Common myeloid progenitor, CD34-positive (primary cell): Measurements from ENCODE around the gene SLC1A2.
A peak's percentile ranks its signal among the peaks of the same experiment; 100 is the strongest.

Experiments used
- CTCF ChIA-PET: fragments of 350-600 bp; sonication (Branson Sonifier 250); formaldehyde crosslinking; loops from one replicate; lab custom pipeline; 2021; ENCODE audit warnings: antibody characterized with exemption; lab: Charles Lee
- POLR2A ChIA-PET: fragments of 350-600 bp; sonication (Branson Sonifier 250); formaldehyde crosslinking; loops from one replicate; lab custom pipeline; 2021; ENCODE audit warnings: antibody characterized with exemption; lab: Charles Lee
- DNase-seq, 3 donors: peaks; one replicate each; pipeline versions ENCODE4 v3.0.0 to v3.0.0-alpha.2; 2013
- H3K27ac ChIP-seq, 2 experiments: 1 replicate in 1 of 2; 2 replicates in 1 of 2; pipeline ENCODE4 v1.7.0; 2013; ENCODE audit warnings: inconsistent platforms in 2 of 2, low read length in 2 of 2, mild to moderate bottlenecking in 2 of 2, low read depth in 1 of 2, moderate library complexity in 1 of 2; ENCODE audit not compliant: severe bottlenecking in 2 of 2, insufficient read depth in 1 of 2, poor library complexity in 1 of 2
- H3K27me3 ChIP-seq, 5 experiments: replicated peaks in 2 of 5; 1 replicate in 3 of 5; 2 replicates in 2 of 5; pipeline versions ENCODE4 v1.6.1 to v1.7.0; 2013; ENCODE audit warnings: low read length in 4 of 5, mild to moderate bottlenecking in 2 of 5, moderate library complexity in 2 of 5, inconsistent platforms in 1 of 5; ENCODE audit not compliant: insufficient read depth in 5 of 5, control insufficient read depth in 4 of 5
- H3K36me3 ChIP-seq, 4 experiments: 1 replicate in 2 of 4; 2 replicates in 2 of 4; pipeline versions ENCODE4 v1.6.1 to v1.7.0; 2013; ENCODE audit warnings: low read length in 3 of 4, control low read depth in 1 of 4, mild to moderate bottlenecking in 1 of 4; ENCODE audit not compliant: control insufficient read depth in 4 of 4, insufficient read depth in 4 of 4
- H3K4me1 ChIP-seq, 4 experiments: 1 replicate in 3 of 4; 2 replicates in 1 of 4; pipeline versions ENCODE4 v1.6.1 to v1.7.1; 2013; ENCODE audit warnings: low read length in 3 of 4, mild to moderate bottlenecking in 3 of 4, control low read depth in 1 of 4, inconsistent platforms in 1 of 4, moderate library complexity in 1 of 4; ENCODE audit not compliant: control insufficient read depth in 4 of 4, insufficient read depth in 4 of 4; ENCODE audit errors: control extremely low read depth in 1 of 4
- H3K4me3 ChIP-seq, 7 experiments: 1 replicate in 4 of 7; 2 replicates in 3 of 7; pipeline versions ENCODE4 v1.5.1 to v1.7.0; 2013; ENCODE audit warnings: mild to moderate bottlenecking in 7 of 7, low read length in 6 of 7, moderate library complexity in 6 of 7, inconsistent platforms in 2 of 7, low read depth in 2 of 7, control low read depth in 1 of 7; ENCODE audit not compliant: insufficient read depth in 4 of 7, control insufficient read depth in 1 of 7; ENCODE audit errors: extremely low read depth in 1 of 7
- H3K9me3 ChIP-seq, 5 experiments: 1 replicate in 4 of 5; 2 replicates in 1 of 5; pipeline versions ENCODE4 v1.6.1 to v1.7.1; 2013; ENCODE audit warnings: low read length in 4 of 5, mild to moderate bottlenecking in 2 of 5, inconsistent platforms in 1 of 5, low read depth in 1 of 5, moderate library complexity in 1 of 5; ENCODE audit not compliant: control insufficient read depth in 4 of 5, insufficient read depth in 2 of 5; ENCODE audit errors: control extremely low read depth in 1 of 5
- WGBS: methylation state at CpG from one replicate; pipeline ENCODE4 v1.1.5; 2013; ENCODE audit not compliant: insufficient coverage; 5-methylcytosine and 5-hydroxymethylcytosine counted together

The SLC1A2 gene

GRCh38 chr11:35324183-35324886 lies 95.0 kb downstream of the SLC1A2 start:
- Histone ChIP-seq H3K4me1 (no peaks in the 10 kb centered on the region), H3K27ac (no peak overlapping the region), H3K9me3 (no peaks in the 10 kb centered on the region), H3K27me3 (no peaks in the 10 kb centered on the region), H3K4me3 (no peak overlapping the region), H3K36me3 (no peaks in the 10 kb centered on the region)
- DNase-seq = no peak
- ChIA-PET POLR2A (no interaction called here), CTCF (interaction anchor here (1.2 kb wide), 1 partner anchor 31 kb away, joined by 3 read pairs; no protein-coding TSS in a partner anchor)

GRCh38 chr11:35323076-35323868 lies 96.1 kb downstream of the SLC1A2 start:
- no peak for DNase-seq
- POLR2A ChIA-PET = no interaction called here
- WGBS = 96% methylated on average over 5 of the region's 9 CpGs
- H3K27me3 ChIP-seq = no peaks in the 10 kb centered on the region
- peaks cover 0 to 4% (median 2%) of the 10 kb centered on the region in 4 experiments for H3K4me1 ChIP-seq
- H3K27ac ChIP-seq = no peak overlapping the region
- H3K36me3 ChIP-seq = no peaks in the 10 kb centered on the region
- H3K9me3 ChIP-seq = no peaks in the 10 kb centered on the region
- no peak overlapping the region for H3K4me3 ChIP-seq
- CTCF ChIA-PET = interaction anchor here (1.2 to 2.3 kb wide), 2 partner anchors 8 to 30 kb away, joined by 3 to 5 read pairs; no protein-coding TSS in a partner anchor

GRCh38 chr11:35322318-35322979 lies 96.9 kb downstream of the SLC1A2 start:
- WGBS = 100% methylated on average over 2 of the region's 3 CpGs
- POLR2A ChIA-PET = no interaction called here
- DNase-seq = no peak

GRCh38 chr11:35321532-35322317 lies 97.6 kb downstream of the SLC1A2 start:
- H3K9me3 ChIP-seq = no peaks in the 10 kb centered on the region
- no peak overlapping the region for H3K27ac ChIP-seq
- ChIA-PET CTCF (interaction anchor here (1.0 to 2.3 kb wide), 3 partner anchors 9 to 70 kb away, joined by 3 to 5 read pairs (median 5); no protein-coding TSS in a partner anchor), POLR2A (no interaction called here)
- H3K4me1 ChIP-seq = peaks cover 0 to 6% (median 2%) of the 10 kb centered on the region in 4 experiments
- 83% methylated on average over 8 of the region's 11 CpGs for WGBS
- no peak for DNase-seq
- H3K27me3 ChIP-seq = no peaks in the 10 kb centered on the region
- H3K4me3 ChIP-seq = no peak overlapping the region
- H3K36me3 ChIP-seq = no peaks in the 10 kb centered on the region

More at GRCh38 chr11:35322318-35322979, 96.9 kb downstream of the SLC1A2 start:
- Histone ChIP-seq H3K9me3 (no peaks in the 10 kb centered on the region), H3K4me3 (no peak overlapping the region), H3K4me1 (peaks cover 0 to 4% (median 2%) of the 10 kb centered on the region in 4 experiments), H3K27ac (no peak overlapping the region), H3K36me3 (no peaks in the 10 kb centered on the region), H3K27me3 (no peaks in the 10 kb centered on the region)
- CTCF ChIA-PET = interaction anchor here (1.6 to 2.3 kb wide), 2 partner anchors 9 to 13 kb away, joined by 5 read pairs; no protein-coding TSS in a partner anchor

- Histone ChIP-seq H3K27me3 (no peaks in the 10 kb centered on the region), H3K4me1 (peaks cover 0 to 6% (median 2%) of the 10 kb centered on the region in 4 experiments), H3K4me3 (no peak overlapping the region), H3K36me3 (no peaks in the 10 kb centered on the region), H3K9me3 (no peaks in the 10 kb centered on the region), H3K27ac (no peak overlapping the region)
- 83% methylated on average over 1 of the region's 2 CpGs for WGBS
- POLR2A ChIA-PET = no interaction called here
- peak in 1 of 3 donors; percentile 36 for DNase-seq
- CTCF ChIA-PET = interaction anchor here (1.0 to 3.8 kb wide), 4 partner anchors 10 to 71 kb away, joined by 3 to 13 read pairs (median 5); no protein-coding TSS in a partner anchor
Observed at GRCh38 chr11:35321111-35321510, 98.2 kb downstream of the SLC1A2 start.
